Psoas muscle (tissue), 8 donors: ENCODE results near the gene EPHB1. TPM values are rescaled to one million over a fixed set of nuclear protein-coding genes. Genes with fewer than 3 reads are reported as not detected.

ENCODE experiments used
- ATAC-seq, 4 donors: fragments of 200-7000 bp; cut with Tn5 transposase; one replicate each; pipeline ENCODE4 v1.9.1; 2020; ENCODE audit warnings: moderate library complexity in 3 of 4, mild to moderate bottlenecking in 2 of 4
- DNase-seq, 2 donors: peaks; one replicate each; pipeline ENCODE4 v3.0.0-alpha.2; 2020
- H3K27ac ChIP-seq: fragments of 200-600 bp; one replicate; pipeline ENCODE4 v1.8.0; 2022
- H3K27me3 ChIP-seq, 3 donors: fragments of 200-600 bp in 1 of 3; one replicate each; pipeline versions ENCODE4 v1.6.1 to v1.8.0; 2013 to 2022; ENCODE audit warnings: low read length in 2 of 3, mild to moderate bottlenecking in 2 of 3, moderate library complexity in 1 of 3; ENCODE audit not compliant: insufficient read depth in 3 of 3
- H3K36me3 ChIP-seq, 2 donors: fragments of 200-600 bp in 1 of 2; one replicate each; pipeline versions ENCODE4 v1.6.1 to v1.8.0; 2013 to 2022; ENCODE audit warnings: low read depth in 1 of 2, mild to moderate bottlenecking in 1 of 2, moderate library complexity in 1 of 2; ENCODE audit not compliant: insufficient read depth in 1 of 2
- H3K4me1 ChIP-seq: fragments of 200-600 bp; one replicate; pipeline ENCODE4 v1.8.0; 2022
- H3K4me3 ChIP-seq: fragments of 200-600 bp; one replicate; pipeline ENCODE4 v1.8.0; 2022; ENCODE audit warnings: mild to moderate bottlenecking
- H3K9me3 ChIP-seq: fragments of 200-600 bp; one replicate; pipeline ENCODE4 v1.8.0; 2022
- CTCF ChIP-seq: fragments of 200-600 bp; IDR thresholded peaks from one replicate; pipeline ENCODE4 v1.8.0; 2022; ENCODE audit warnings: antibody characterized with exemption
- WGBS, 3 donors: extraction: QIAGEN DNeasy Blood & Tissue Kit; methylation state at CpG; one replicate each; pipeline versions ENCODE4 v1.1.6 to v1.1.7; 2013; 5-methylcytosine and 5-hydroxymethylcytosine counted together
- intact Hi-C, 2 donors: fragments of 100-400 bp; cut with DNase I; formaldehyde crosslinking; loops; one replicate each; pipeline versions ENCODE4 v1.11.0 to v1.14.2; 2022
- polyA plus RNA-seq, 3 donors: library from polyadenylated mRNA; stranded (reverse); fragments of 200-250 nt; gene quantifications; one replicate each; pipeline ENCODE4 v1.2.3, GENCODE V29; 2013
- total RNA-seq, 4 donors: library from RNA; stranded (reverse); fragmentation: NEBNext Ultra II Directional in 2 of 4; extraction: Animal tissue kit (Norgen Biotek cat#: 25700) in 2 of 4; gene quantifications; one replicate each; pipeline versions ENCODE4 v1.2.1 to v1.2.4, GENCODE V29; 2021 to 2023
- donor health status: healthy with polysubstance abuse.
- donor health status: DM: no; HTN: no; CAD: no; lungs with moderate emphysema.
- donor health status: Bipolar disorder and iron deficiency.
- donor health status: healthy.
- donor health status: DM: yes; HTN: yes; CAD: no.
- donor health status: DM: no; HTN: no; CAD: no.
- donor health status: DM: no; HTN: no; CAD: no.
- donor health status: DM: yes; HTN: yes; CAD: no.

The EPHB1 gene
- total and polyA plus RNA-seq, 7 donors: 0.85 to 6.3 (median 2.0) TPM

GRCh38 chr3:135069406-135069805, 274.3 kb downstream of the EPHB1 start:
- Histone ChIP-seq H3K4me3 (no peak overlapping the region), H3K9me3 (no peaks in the 10 kb centered on the region), H3K36me3 (no peaks in the 10 kb centered on the region), H3K27ac (no peak overlapping the region), H3K4me1 (peaks cover 6% of the 10 kb centered on the region), H3K27me3 (no peaks in the 10 kb centered on the region)
- no peak for DNase-seq
- ATAC-seq: no peak
- TF ChIP-seq CTCF: no peak
- intact Hi-C loops: no loop called here
- 88 to 93% (median 90%) methylated on average over 2 of the region's 2 CpGs for WGBS, 3 donors

DNA sequence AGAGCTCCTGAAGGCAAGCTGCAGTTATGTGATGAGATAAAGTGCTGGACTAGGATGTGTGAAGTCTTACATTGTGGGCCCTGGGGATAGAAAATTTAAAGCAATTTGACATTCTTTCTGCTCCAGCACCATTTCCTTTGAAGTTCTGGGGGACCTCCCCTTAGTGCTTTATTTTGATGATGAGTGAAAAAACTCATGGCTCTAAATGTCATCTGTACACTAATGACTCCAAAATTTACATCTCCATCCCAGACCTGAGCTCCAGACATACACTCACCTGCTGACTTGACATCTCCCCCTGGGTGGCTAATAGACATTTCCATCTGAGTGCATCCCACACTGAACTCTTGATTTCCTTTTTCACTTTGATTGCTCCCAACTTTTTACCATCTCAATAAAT, 276.4 kb downstream of the EPHB1 start:
- TF ChIP-seq CTCF: no peak
- Histone ChIP-seq H3K4me3 (no peak overlapping the region), H3K27me3 (no peaks in the 10 kb centered on the region), H3K27ac (no peak overlapping the region), H3K4me1 (peaks cover 2% of the 10 kb centered on the region), H3K36me3 (no peaks in the 10 kb centered on the region), H3K9me3 (no peaks in the 10 kb centered on the region)
- intact Hi-C loops: no loop called here
- ATAC-seq: no peak
- no peak for DNase-seq

DNA sequence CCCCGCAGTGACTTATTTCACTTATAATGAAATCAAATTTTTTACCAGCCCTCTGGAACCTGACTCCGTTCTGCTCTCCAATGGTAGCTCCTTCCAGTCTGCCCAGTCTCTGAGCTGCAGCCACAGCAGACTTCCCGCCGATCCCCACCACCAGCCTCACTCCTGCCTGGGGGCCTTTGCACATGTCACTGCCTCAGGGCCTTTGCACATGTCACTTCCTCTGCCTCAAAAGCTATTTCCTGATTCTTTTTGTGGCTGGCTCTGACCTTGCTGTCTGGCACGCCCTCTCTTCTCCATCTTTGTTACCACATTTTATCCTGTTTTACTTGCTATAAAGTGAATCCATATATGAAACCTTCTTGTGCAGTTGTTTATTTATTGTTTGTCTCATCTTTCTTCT, 277.4 kb downstream of the EPHB1 start:
- no peak overlapping the region for H3K4me3 ChIP-seq
- H3K4me1 ChIP-seq: no peaks in the 10 kb centered on the region
- ATAC-seq: no peak
- H3K9me3 ChIP-seq: no peaks in the 10 kb centered on the region
- H3K36me3 ChIP-seq: no peaks in the 10 kb centered on the region
- TF ChIP-seq CTCF: no peak
- no peak for DNase-seq
- WGBS, 3 donors: 80 to 95% (median 88%) methylated on average over 5 of the region's 5 CpGs
- H3K27ac ChIP-seq: no peak overlapping the region
- intact Hi-C loops: no loop called here
- H3K27me3 ChIP-seq: no peaks in the 10 kb centered on the region

DNA sequence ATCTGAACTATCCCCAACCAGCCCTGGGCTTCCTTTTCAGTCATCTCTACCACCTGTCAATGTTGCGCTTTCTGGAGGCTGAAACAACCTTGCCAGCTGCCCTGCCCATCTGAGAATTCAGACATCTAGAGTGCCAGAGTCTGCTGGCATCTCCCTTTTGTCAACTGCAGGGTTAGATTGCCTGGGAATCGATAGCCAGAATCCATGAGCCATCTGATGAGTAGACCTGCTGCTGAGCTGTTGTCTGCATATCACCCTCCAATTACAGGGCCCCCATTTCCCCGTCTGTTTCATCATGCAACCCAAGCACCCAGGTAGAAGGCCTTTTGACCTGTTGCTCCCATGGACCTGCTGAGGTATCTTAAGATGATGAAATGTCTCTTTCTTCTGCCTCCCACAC, 280.1 kb downstream of the EPHB1 start:
- H3K4me3 ChIP-seq: no peak overlapping the region
- no peaks in the 10 kb centered on the region for H3K36me3 ChIP-seq
- H3K9me3 ChIP-seq: no peaks in the 10 kb centered on the region
- H3K27ac ChIP-seq: no peak overlapping the region
- DNase-seq (no peak), ATAC-seq (no peak)
- intact Hi-C loops: no loop called here
- WGBS, 3 donors: 74 to 78% (median 76%) methylated on average over 3 of the region's 3 CpGs
- no peaks in the 10 kb centered on the region for H3K4me1 ChIP-seq
- no peaks in the 10 kb centered on the region for H3K27me3 ChIP-seq
- TF ChIP-seq CTCF: no peak

DNA sequence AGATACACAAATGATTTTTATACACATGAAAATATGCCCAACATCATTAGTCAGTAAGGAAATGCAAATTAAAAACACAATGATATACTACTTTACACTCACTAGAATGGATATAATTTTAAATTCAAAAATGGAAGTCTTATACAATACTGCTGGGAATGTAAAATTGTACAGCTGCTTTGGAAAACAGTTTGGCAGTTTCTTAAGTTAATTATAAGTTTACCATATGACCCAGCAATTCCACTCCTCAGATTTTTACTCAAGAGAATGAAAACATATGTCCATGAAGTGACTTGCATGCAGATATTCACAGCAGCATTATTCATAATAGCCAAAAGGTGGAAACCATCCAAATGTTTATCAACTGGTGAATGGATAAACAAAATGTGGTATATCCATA, 281.3 kb downstream of the EPHB1 start:
- Histone ChIP-seq H3K27ac (no peak overlapping the region), H3K4me3 (no peak overlapping the region), H3K27me3 (no peaks in the 10 kb centered on the region), H3K4me1 (no peaks in the 10 kb centered on the region), H3K36me3 (no peaks in the 10 kb centered on the region), H3K9me3 (no peaks in the 10 kb centered on the region)
- ATAC-seq (no peak), DNase-seq (no peak)
- intact Hi-C loops: no loop called here
- no peak for TF ChIP-seq CTCF
